ENCODE data around the gene MKKS. TPM values are rescaled to one million over a fixed set of nuclear protein-coding genes. Genes with fewer than 3 reads are reported as not detected.

MKKS gene
- total RNA-seq, 1 donor from 2014 or later: 36.3 TPM

DNA sequence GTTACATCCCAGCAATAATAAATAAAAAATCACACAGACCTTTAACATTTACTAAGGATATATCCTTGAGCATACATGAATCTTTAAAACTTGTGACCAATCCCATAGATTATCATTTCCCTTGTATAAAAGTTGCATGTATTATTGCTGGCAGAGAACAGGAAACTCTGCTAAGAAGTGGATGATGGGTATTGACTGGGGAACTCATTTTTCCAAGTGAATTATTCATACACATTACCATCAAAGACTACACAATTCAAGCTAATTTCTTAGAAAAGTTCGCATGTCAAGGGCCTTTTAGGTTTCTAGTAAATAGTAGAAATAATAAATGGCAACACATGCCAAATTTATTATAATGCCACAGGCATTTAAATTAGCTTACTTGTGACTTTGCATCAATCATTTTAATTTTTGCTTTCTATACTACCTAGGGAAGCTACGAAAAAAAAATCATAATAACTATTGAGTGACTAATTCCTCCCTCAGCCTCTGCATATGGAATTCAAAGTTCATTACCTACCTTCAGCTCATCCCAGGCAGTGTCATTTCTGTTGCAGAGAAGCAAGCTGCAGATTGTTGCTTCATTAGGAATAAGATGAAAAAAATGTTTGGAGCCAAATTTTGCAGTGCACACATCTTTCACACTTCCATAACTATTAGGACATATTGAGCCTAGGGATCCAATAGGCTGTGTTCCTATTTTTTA is 25.8 kb downstream of the MKKS start:
- H3K4me1 Mint-ChIP-seq: no peaks in the 10 kb centered on the region
- no peak overlapping the region for H3K27ac Mint-ChIP-seq

DNA sequence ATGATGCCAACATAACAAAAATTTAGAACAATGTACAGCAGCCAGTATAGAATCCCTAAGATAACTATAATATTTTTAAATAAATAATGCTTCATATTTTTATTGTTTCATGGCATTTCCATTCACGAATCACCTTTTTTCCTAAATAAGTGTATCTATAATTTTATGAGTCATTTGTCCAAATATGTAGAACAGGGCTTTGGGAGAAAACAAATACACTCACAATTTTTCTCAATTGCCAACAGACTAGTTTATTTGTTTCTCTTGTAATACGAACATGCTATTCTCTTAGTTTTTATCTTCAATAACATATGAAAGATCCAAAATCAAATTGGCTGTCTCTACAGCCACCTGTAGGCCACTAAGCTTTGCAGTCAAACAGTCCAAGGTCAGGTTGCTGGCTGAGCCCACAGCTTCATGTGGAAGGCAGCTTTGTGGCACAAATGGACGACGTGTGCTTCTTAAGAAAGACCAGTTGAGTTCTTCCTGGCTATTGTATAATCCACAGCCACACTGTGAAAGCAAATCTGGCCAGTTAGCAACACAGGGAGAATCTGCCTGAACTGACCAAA is 29.0 kb downstream of the MKKS start:
- no peak for DNase-seq (ENCODE audit: low spot score)
- H3K36me3 ChIP-seq: no peaks in the 10 kb centered on the region
- Mint-ChIP-seq H3K27me3 (ENCODE audit: insufficient read depth, low read depth) (no peaks in the 10 kb centered on the region), H3K9me3 (no peaks in the 10 kb centered on the region), H3K36me3 (no peaks in the 10 kb centered on the region), H3K4me1 (no peaks in the 10 kb centered on the region), H3K27ac (no peak overlapping the region), H3K4me3 (no peak overlapping the region)
- TF ChIP-seq, protein P1, sequence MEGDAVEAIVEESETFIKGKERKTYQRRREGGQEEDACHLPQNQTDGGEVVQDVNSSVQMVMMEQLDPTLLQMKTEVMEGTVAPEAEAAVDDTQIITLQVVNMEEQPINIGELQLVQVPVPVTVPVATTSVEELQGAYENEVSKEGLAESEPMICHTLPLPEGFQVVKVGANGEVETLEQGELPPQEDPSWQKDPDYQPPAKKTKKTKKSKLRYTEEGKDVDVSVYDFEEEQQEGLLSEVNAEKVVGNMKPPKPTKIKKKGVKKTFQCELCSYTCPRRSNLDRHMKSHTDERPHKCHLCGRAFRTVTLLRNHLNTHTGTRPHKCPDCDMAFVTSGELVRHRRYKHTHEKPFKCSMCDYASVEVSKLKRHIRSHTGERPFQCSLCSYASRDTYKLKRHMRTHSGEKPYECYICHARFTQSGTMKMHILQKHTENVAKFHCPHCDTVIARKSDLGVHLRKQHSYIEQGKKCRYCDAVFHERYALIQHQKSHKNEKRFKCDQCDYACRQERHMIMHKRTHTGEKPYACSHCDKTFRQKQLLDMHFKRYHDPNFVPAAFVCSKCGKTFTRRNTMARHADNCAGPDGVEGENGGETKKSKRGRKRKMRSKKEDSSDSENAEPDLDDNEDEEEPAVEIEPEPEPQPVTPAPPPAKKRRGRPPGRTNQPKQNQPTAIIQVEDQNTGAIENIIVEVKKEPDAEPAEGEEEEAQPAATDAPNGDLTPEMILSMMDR (IDR thresholded peaks at IDR 0.05): no peak
- TF ChIP-seq EZH2phosphoT487 (IDR thresholded peaks at IDR 0.05) (no peak), EZH2 (IDR thresholded peaks at IDR 0.05) (no peak)
- no peaks in the 10 kb centered on the region for H3K9me3 ChIP-seq (ENCODE audit: low read depth)
- peaks cover 3% of the 10 kb centered on the region for H3F3A ChIP-seq (ENCODE audit: low read depth)
- no peaks in the 10 kb centered on the region for H3K27me3 ChIP-seq
- no peaks in the 10 kb centered on the region for H4K20me1 ChIP-seq (ENCODE audit: low read depth)
- no peak overlapping the region for H3K9ac ChIP-seq
- no peaks in the 10 kb centered on the region for H3K4me1 ChIP-seq
- H3K4me3 ChIP-seq: no peak overlapping the region
- no peak overlapping the region for H3K4me2 ChIP-seq
- no peaks in the 10 kb centered on the region for H3K79me2 ChIP-seq (ENCODE audit: low read depth)
- H2AFZ ChIP-seq (replicated peaks): no peak overlapping the region
- H3K27ac ChIP-seq: no peak overlapping the region

More for the DNA sequence above, 25.8 kb downstream of the MKKS start:
- Histone ChIP-seq H3K79me2 (ENCODE audit: low read depth) (no peaks in the 10 kb centered on the region), H3K4me1 (no peaks in the 10 kb centered on the region), H3K4me3 (no peak overlapping the region), H3K9me3 (ENCODE audit: low read depth) (no peaks in the 10 kb centered on the region), H3K4me2 (no peak overlapping the region), H3K9ac (no peak overlapping the region), H3K27ac (no peak overlapping the region), H3F3A (ENCODE audit: low read depth) (peaks cover 3% of the 10 kb centered on the region), H3K36me3 (no peaks in the 10 kb centered on the region), H2AFZ (replicated peaks) (no peak overlapping the region), H3K27me3 (no peaks in the 10 kb centered on the region), H4K20me1 (ENCODE audit: low read depth) (no peaks in the 10 kb centered on the region)
- Mint-ChIP-seq H3K9me3 (no peaks in the 10 kb centered on the region), H3K36me3 (no peaks in the 10 kb centered on the region), H3K4me3 (no peak overlapping the region), H3K27me3 (ENCODE audit: insufficient read depth, low read depth) (no peaks in the 10 kb centered on the region)
- TF ChIP-seq EZH2 (IDR thresholded peaks at IDR 0.05) (no peak), EZH2phosphoT487 (IDR thresholded peaks at IDR 0.05) (no peak)
- TF ChIP-seq, protein P1 (IDR thresholded peaks at IDR 0.05): no peak
- DNase-seq (ENCODE audit: low spot score): no peak

DNA sequence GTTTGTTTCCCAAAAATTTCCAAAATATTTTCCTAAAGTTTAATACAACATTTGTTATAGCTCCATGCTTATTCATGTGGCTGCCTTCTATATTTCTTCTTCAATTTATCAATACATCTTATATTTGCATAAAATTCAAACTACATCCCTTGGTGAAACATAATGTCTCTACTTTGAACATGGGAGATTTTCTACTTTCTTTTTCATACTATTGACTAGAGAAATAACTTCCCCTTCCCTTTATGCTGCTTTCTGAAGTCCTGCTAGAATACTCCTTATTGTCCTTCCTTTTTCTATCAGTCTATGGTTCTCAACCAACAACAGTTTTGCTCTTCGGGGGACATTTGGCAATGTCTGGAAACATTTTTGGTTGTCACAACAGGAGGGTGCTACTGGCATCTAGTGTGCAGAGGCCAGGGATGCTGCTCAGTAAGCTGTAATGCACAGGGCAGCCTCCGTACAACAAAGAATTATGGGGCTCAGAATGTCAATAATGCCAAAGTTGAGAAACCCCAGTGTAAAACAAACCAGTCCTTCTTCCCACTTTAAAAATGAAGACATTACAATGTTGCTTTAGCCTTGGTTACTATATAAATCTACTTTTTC is 29.9 kb downstream of the MKKS start:
- H3K4me3 Mint-ChIP-seq: no peak overlapping the region
- H3K9me3 Mint-ChIP-seq: no peaks in the 10 kb centered on the region
- no peak overlapping the region for H3K4me2 ChIP-seq
- peaks cover 3% of the 10 kb centered on the region for H3F3A ChIP-seq (ENCODE audit: low read depth)
- no peaks in the 10 kb centered on the region for H3K27me3 Mint-ChIP-seq (ENCODE audit: insufficient read depth, low read depth)
- H3K4me1 ChIP-seq: no peaks in the 10 kb centered on the region
- H2AFZ ChIP-seq (replicated peaks): no peak overlapping the region
- no peak overlapping the region for H3K9ac ChIP-seq
- TF ChIP-seq EZH2 (IDR thresholded peaks at IDR 0.05) (no peak), EZH2phosphoT487 (IDR thresholded peaks at IDR 0.05) (no peak)
- TF ChIP-seq, protein P1 (IDR thresholded peaks at IDR 0.05): no peak
- H3K36me3 Mint-ChIP-seq: no peaks in the 10 kb centered on the region
- no peaks in the 10 kb centered on the region for H3K9me3 ChIP-seq (ENCODE audit: low read depth)
- H3K27ac ChIP-seq: no peak overlapping the region
- H3K4me1 Mint-ChIP-seq: no peaks in the 10 kb centered on the region
- DNase-seq (ENCODE audit: low spot score): no peak
- H3K4me3 ChIP-seq: no peak overlapping the region
- no peaks in the 10 kb centered on the region for H4K20me1 ChIP-seq (ENCODE audit: low read depth)
- no peak overlapping the region for H3K27ac Mint-ChIP-seq
- H3K27me3 ChIP-seq: no peaks in the 10 kb centered on the region
- H3K79me2 ChIP-seq (ENCODE audit: low read depth): no peaks in the 10 kb centered on the region
- H3K36me3 ChIP-seq: no peaks in the 10 kb centered on the region
